ENCODE data around the gene ACCSL.

The ACCSL gene

DNA sequence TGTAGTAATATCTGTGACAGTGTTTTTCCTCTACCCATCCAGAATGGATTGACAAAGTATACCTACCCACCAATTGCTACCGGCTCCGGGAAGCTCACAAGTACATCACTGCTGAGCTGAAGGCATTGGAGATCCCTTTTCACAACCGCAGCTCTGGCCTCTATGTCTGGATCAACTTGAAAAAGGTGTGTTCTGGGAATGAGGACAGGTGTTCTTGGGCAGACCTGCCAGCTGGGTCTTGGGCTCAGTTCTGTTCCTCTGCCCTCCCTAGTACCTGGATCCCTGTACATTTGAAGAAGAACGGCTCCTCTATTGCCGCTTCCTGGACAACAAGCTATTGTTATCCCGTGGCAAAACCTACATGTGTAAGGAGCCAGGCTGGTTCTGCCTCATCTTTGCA, 10.5 kb downstream of the ACCSL start:
- no peak for ATAC-seq
- TF ChIP-seq ZNF8 (CRISPR knock-in tag; IDR thresholded peaks at IDR 0.05) (no peak), ZNF70 (CRISPR knock-in tag; IDR thresholded peaks at IDR 0.05) (no peak), OSR1 (CRISPR knock-in tag; IDR thresholded peaks at IDR 0.05) (no peak), ARNTL (CRISPR knock-in tag; IDR thresholded peaks at IDR 0.05; ENCODE audit: borderline replicate concordance, low read depth) (no peak), CREB5 (CRISPR knock-in tag; IDR thresholded peaks at IDR 0.05; ENCODE audit: low read depth) (no peak), SNAI2 (CRISPR knock-in tag; IDR thresholded peaks at IDR 0.05) (no peak), CSDC2 (CRISPR knock-in tag; IDR thresholded peaks at IDR 0.05) (no peak), ZNF565 (CRISPR knock-in tag; conservative IDR thresholded peaks at IDR 0.05; ENCODE audit: low read depth) (no peak), TOX (CRISPR knock-in tag; IDR thresholded peaks at IDR 0.05; ENCODE audit: borderline replicate concordance) (no peak), BACH2 (CRISPR knock-in tag; IDR thresholded peaks at IDR 0.05; ENCODE audit: borderline replicate concordance) (no peak), PPARA (CRISPR knock-in tag; IDR thresholded peaks at IDR 0.05; ENCODE audit: borderline replicate concordance) (no peak), TSHZ2 (CRISPR knock-in tag; IDR thresholded peaks at IDR 0.05) (no peak), ESRRG (CRISPR knock-in tag; IDR thresholded peaks at IDR 0.05) (no peak), RARB (CRISPR knock-in tag; IDR thresholded peaks at IDR 0.05) (no peak), CSRNP3 (CRISPR knock-in tag; IDR thresholded peaks at IDR 0.05) (no peak)
- TF ChIP-seq, protein P1, sequence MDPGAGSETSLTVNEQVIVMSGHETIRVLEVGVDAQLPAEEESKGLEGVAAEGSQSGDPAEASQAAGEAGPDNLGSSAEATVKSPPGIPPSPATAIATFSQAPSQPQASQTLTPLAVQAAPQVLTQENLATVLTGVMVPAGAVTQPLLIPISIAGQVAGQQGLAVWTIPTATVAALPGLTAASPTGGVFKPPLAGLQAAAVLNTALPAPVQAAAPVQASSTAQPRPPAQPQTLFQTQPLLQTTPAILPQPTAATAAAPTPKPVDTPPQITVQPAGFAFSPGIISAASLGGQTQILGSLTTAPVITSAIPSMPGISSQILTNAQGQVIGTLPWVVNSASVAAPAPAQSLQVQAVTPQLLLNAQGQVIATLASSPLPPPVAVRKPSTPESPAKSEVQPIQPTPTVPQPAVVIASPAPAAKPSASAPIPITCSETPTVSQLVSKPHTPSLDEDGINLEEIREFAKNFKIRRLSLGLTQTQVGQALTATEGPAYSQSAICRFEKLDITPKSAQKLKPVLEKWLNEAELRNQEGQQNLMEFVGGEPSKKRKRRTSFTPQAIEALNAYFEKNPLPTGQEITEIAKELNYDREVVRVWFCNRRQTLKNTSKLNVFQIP (CRISPR knock-in tag; IDR thresholded peaks at IDR 0.05; ENCODE audit: borderline replicate concordance, low read depth), result no peak
- TF ChIP-seq, protein P2, sequence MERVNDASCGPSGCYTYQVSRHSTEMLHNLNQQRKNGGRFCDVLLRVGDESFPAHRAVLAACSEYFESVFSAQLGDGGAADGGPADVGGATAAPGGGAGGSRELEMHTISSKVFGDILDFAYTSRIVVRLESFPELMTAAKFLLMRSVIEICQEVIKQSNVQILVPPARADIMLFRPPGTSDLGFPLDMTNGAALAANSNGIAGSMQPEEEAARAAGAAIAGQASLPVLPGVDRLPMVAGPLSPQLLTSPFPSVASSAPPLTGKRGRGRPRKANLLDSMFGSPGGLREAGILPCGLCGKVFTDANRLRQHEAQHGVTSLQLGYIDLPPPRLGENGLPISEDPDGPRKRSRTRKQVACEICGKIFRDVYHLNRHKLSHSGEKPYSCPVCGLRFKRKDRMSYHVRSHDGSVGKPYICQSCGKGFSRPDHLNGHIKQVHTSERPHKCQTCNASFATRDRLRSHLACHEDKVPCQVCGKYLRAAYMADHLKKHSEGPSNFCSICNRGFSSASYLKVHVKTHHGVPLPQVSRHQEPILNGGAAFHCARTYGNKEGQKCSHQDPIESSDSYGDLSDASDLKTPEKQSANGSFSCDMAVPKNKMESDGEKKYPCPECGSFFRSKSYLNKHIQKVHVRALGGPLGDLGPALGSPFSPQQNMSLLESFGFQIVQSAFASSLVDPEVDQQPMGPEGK (CRISPR knock-in tag; IDR thresholded peaks at IDR 0.05; ENCODE audit: borderline replicate concordance), result no peak

- ATAC-seq, result no peak
- no peak for TF ChIP-seq CSDC2 (CRISPR knock-in tag; IDR thresholded peaks at IDR 0.05)
- TF ChIP-seq TCF4 (CRISPR knock-in tag; IDR thresholded peaks at IDR 0.05; ENCODE audit: borderline replicate concordance), result no peak
Observed at GRCh38 chr11:44065161-44065661, 17.4 kb downstream of the ACCSL start.

DNA sequence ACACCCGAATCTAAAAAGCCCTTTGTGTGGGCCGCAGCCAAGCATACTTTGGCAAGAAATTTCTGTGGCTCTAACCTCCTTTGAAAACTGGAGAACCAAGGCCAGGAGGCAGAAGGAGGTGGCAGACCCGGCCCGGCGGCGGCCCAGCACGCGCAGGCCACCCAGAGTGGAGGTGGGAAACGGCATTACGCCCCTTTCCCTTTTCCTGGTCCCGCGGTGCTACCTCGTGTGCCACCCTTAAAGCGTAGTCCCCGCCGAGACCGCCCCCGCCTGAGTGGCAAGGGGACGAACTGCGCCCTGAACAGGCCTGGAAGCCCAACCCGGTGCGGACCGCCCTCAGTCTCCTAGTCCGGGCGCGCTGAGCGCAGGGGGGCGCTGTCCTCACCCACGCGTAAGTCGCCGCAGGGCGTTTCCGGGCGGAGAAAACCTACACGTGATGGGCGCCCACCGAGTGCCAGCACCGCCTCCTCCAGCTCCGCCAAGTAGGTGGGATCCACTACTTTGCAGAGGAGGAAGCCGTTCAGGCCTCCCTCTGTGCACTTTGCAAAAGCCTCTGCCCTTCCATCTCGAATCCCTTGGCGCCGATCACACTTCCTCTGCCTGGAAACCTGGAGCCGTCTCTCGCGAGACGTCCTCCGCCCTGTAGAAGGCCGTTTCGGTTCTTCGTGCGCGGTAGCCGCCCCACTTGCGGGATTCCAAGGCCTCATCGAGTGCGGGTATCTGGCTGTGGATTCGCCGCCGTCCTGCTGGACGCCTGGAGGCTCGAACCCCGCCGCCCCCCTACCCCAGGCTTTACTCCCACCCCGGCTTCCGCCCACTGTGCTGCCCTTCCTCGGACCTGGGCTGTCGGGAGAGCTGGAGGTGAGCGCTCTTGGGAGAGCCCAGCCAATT, 18.3 kb downstream of the ACCSL start, which contains the start of gene ACCS:
TSS of gene ACCS (plus strand) at position 430 of the 891 bp plus-strand sequence. CDS start 1,358 bp downstream, outside the sequence.
- no peak for TF ChIP-seq CSDC2 (CRISPR knock-in tag; IDR thresholded peaks at IDR 0.05)
- no peak for TF ChIP-seq ZC3H10 (CRISPR knock-in tag; IDR thresholded peaks at IDR 0.05)
- TF ChIP-seq TSHZ2 (CRISPR knock-in tag; IDR thresholded peaks at IDR 0.05), result no peak
- no peak for TF ChIP-seq ZNF70 (CRISPR knock-in tag; IDR thresholded peaks at IDR 0.05)
- 0 out of 2 replicates have a peak, but pooled peaks have one; percentile 44 for TF ChIP-seq ARNTL (CRISPR knock-in tag; IDR thresholded peaks at IDR 0.05; ENCODE audit: borderline replicate concordance, low read depth)
- TF ChIP-seq, protein P1 (CRISPR knock-in tag; IDR thresholded peaks at IDR 0.05; ENCODE audit: borderline replicate concordance, low read depth), result no peak
- 0 out of 2 replicates have a peak, but pooled peaks have one; percentile 31 for TF ChIP-seq ZFP3 (CRISPR knock-in tag; IDR thresholded peaks at IDR 0.05)
- TF ChIP-seq BACH2 (CRISPR knock-in tag; IDR thresholded peaks at IDR 0.05; ENCODE audit: borderline replicate concordance), result no peak
- peak; percentile 97 for ATAC-seq
